ENCODE data around the gene USP6NL.

USP6NL gene

DNA sequence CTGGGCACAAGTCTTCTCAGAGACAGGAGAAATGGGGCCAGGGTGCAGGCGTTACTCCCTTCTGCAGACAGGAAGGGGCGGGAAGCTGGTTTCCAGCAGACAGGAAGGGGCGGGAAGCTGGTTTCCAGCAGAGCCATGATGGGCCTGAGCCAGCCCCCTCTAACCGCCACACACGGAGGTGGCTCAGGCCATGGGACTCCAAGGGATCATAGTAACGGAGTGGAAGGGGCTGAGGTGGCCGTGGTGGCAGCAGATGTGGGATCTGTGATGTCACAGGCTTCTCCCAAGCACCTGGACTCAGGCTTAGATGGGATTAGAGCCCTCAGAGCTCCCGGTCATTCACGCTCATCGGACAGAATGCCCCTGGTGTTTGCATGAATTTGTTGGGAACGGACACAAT is 177.8 kb downstream of the USP6NL start:
- TF ChIP-seq CTCF (IDR thresholded peaks at IDR 0.05; ENCODE audit: control insufficient read depth, insufficient read depth, low read depth, low read length, missing control alignments): no peak
- DNase-seq (ENCODE audit: low read depth): no peak
- H3K4me3 ChIP-seq (ENCODE audit: control insufficient read depth, low read depth, low read length): no peak overlapping the region

GRCh38 chr10:11431216-11431555 is 180.3 kb downstream of the USP6NL start:
- no peak for DNase-seq (ENCODE audit: low read depth)
- TF ChIP-seq CTCF (IDR thresholded peaks at IDR 0.05; ENCODE audit: control insufficient read depth, insufficient read depth, low read depth, low read length, missing control alignments): no peak

GRCh38 chr10:11430421-11431215 is 180.8 kb downstream of the USP6NL start:
- no peak for DNase-seq (ENCODE audit: low read depth)
- no peak for TF ChIP-seq CTCF (IDR thresholded peaks at IDR 0.05; ENCODE audit: control insufficient read depth, insufficient read depth, low read depth, low read length, missing control alignments)
- H3K4me3 ChIP-seq (ENCODE audit: control insufficient read depth, low read depth, low read length): no peak overlapping the region

More at GRCh38 chr10:11431216-11431555, 180.3 kb downstream of the USP6NL start:
- no peak overlapping the region for H3K4me3 ChIP-seq (ENCODE audit: control insufficient read depth, low read depth, low read length)

DNA sequence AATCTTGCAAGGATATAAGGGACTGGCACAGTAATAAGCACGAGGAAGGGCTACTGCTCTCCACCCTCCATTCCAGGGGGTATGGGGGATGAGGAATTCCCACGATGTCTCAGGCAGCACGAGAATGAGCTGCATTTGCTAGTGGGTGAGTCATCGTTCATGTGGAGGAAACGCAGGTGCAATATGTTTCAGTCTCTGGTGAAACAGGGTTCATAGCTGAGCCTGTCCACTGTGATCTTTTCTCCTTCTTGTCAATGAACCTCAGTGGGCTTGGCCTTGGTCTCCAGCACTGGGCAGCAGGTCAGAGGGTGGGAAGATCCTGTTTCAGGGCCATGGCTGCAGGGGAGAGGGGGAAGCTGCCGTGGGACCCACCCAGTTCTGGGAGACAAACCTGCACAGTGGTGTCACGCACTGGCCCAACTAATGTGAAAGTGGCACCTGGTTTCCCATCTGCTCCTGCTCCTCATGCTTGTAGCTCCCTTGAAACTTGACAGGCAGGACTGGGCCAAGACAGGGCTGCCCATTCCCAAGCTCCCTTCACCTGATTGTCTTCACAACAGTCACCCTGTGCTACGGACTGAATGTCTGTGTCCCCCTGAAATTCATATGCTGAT is 181.9 kb downstream of the USP6NL start:
- DNase-seq (ENCODE audit: low read depth): no peak
- TF ChIP-seq CTCF (IDR thresholded peaks at IDR 0.05; ENCODE audit: control insufficient read depth, insufficient read depth, low read depth, low read length, missing control alignments): no peak
- H3K4me3 ChIP-seq (ENCODE audit: control insufficient read depth, low read depth, low read length): no peak overlapping the region

DNA sequence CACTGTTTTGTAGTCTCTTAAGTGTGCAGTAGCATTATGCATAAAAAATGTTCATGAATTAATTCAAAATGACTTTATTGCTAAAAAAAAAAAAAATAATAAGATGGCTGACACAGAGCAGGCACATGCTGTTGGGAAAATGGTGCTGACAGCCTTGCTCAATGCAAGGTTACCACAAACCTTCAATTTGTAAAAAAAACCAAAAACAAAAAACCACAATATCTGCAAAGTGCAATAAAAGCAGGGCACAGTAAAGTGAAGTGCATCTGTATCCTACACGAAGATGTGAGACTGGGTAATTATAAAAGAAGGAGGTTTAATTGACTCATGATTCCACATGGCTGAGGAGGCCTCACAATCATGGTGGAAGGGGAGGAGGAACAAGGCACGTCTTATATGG is 185.8 kb downstream of the USP6NL start:
- TF ChIP-seq CTCF (IDR thresholded peaks at IDR 0.05; ENCODE audit: control insufficient read depth, insufficient read depth, low read depth, low read length, missing control alignments): no peak
- DNase-seq (ENCODE audit: low read depth): no peak
- no peak overlapping the region for H3K4me3 ChIP-seq (ENCODE audit: control insufficient read depth, low read depth, low read length)

DNA sequence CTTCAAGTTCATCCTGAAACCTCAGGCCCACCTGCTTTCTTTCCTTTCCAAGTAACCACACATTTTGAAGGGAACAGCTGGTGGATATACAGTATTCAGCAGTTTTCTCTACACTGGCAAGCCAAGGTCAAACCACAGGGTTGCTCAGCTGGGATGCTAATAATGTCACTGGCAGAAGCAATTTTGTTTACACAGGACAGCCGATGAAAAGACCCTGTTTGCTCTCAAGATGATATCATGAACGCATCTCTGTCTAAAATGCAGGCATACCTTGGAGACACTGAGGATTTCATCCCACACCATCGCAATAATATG is 186.2 kb downstream of the USP6NL start:
- H3K4me3 ChIP-seq (ENCODE audit: control insufficient read depth, low read depth, low read length): no peak overlapping the region
- no peak for TF ChIP-seq CTCF (IDR thresholded peaks at IDR 0.05; ENCODE audit: control insufficient read depth, insufficient read depth, low read depth, low read length, missing control alignments)
- DNase-seq (ENCODE audit: low read depth): no peak
